Esophagus squamous epithelium (tissue), 4 donors: ENCODE measurements around the gene MISP3.

ENCODE experiments used
- CTCF ChIP-seq, 6 experiments: fragments of 450-650 bp in 4 of 6; fragments of 200-600 bp in 2 of 6; sonication (generic) in 2 of 6; IDR thresholded peaks; one replicate each; pipeline ENCODE4 v1.5.1; 2016 to 2019; ENCODE audit warnings: antibody characterized with exemption in 6 of 6, mild to moderate bottlenecking in 4 of 6, moderate library complexity in 4 of 6
- POLR2A ChIP-seq, 4 donors: fragments of 450-650 bp; IDR thresholded peaks; one replicate each; pipeline ENCODE4 v1.6.1; 2017; ENCODE audit warnings: antibody characterized with exemption in 4 of 4, mild to moderate bottlenecking in 4 of 4, moderate library complexity in 3 of 4

- no peak for TF ChIP-seq POLR2A (IDR thresholded peaks at IDR 0.05)
- TF ChIP-seq CTCF (IDR thresholded peaks at IDR 0.05) = no peak
These were observed 20.6 kb upstream of the MISP3 start for GRCh38 chr19:14051980-14052379.
